ENCODE measurements around the gene DMC1. TPM values are rescaled to one million over a fixed set of nuclear protein-coding genes. Genes with fewer than 3 reads are reported as not detected.

DMC1 gene
- total and polyA plus RNA-seq, 2 of the 13 experiments (the other 11 are each of a cell fraction or from before 2014, with no cell fraction given): 0.82 TPM; not detected in 1

GRCh38 chr22:38469306-38469781 is 100.6 kb downstream of the DMC1 start:
- CTCF ChIA-PET (ENCODE audit: low intra/inter-chr PET ratio, low total read pairs): no interaction called here
- in situ Hi-C loops (cut with HindIII; ENCODE audit: extremely low pct_ligation_motif_present, low pct_unique_long_range_greater_than_20kb) (no loop called here), intact Hi-C loops (cut with micrococcal nuclease; ENCODE audit: unreplicated experiment) (no loop called here)
- POLR2A ChIA-PET: no interaction called here
- Histone ChIP-seq H2AFZ (ENCODE audit: low read length) (no peak overlapping the region), H3K9ac (ENCODE audit: insufficient read depth, low read depth, low read length) (peak overlapping the region; percentile 81; the same call in 1 of the 2 replicates), H3K27me3 (ENCODE audit: control insufficient read depth in 1 of 2, insufficient read depth in 2 of 2, low read length in 2 of 2) (peaks cover 0 to 10% of the 10 kb centered on the region in 2 experiments; a peak in 3 of 5 replicates), H3K36me3 (replicated peaks in 1 of 2; ENCODE audit: control insufficient read depth in 1 of 2, insufficient read depth in 2 of 2, low read length in 2 of 2) (no peaks in the 10 kb centered on the region), H3K4me3 (replicated peaks in 1 of 3; ENCODE audit: insufficient read depth in 1 of 3, low read depth in 2 of 3, low read length in 3 of 3) (peak overlapping the region in 1 of 3 experiments; percentile 87; a peak in 1 of 6 replicates), H3K4me1 (ENCODE audit: insufficient read depth, low read length) (peaks cover 47% of the 10 kb centered on the region), H3K27ac (ENCODE audit: extremely low read length, insufficient read depth, low read length) (no peak overlapping the region), H4K20me1 (ENCODE audit: insufficient read depth, low read length) (no peaks in the 10 kb centered on the region), H3K9me3 (ENCODE audit: low read length) (no peaks in the 10 kb centered on the region), H3K4me2 (ENCODE audit: low read depth, low read length) (peak overlapping the region; percentile 96), H3K79me2 (ENCODE audit: insufficient read depth, low read length) (no peaks in the 10 kb centered on the region)
- 92% methylated on average over 5 of the region's 6 CpGs for whole genome bisulfite sequencing (ENCODE audit: low lambda C conversion rate)
- ATAC-seq (no peak), DNase-seq (ENCODE audit: low spot score) (no peak), FAIRE-seq (no peak)
- TF ChIP-seq ZNF441 (CRISPR knock-in tag; IDR thresholded peaks at IDR 0.05; ENCODE audit: borderline replicate concordance) (no peak), PBX2 (CRISPR knock-in tag; IDR thresholded peaks at IDR 0.05) (no peak), ARNTL (CRISPR knock-in tag; IDR thresholded peaks at IDR 0.05) (no peak)
- no TSS peak for BruUV-seq (replicated peaks)

Other genes starting within 250 kb of the DMC1 start
- not detected in 2 replicates for gene KCNJ4, start 115.0 kb downstream of the DMC1 start, total RNA-seq (2016; rRNA removed; fragmentation: Illumina TruSeq; extraction: Trizol)
- gene KCNJ4, start 115.0 kb downstream of the DMC1 start, polyA plus RNA-seq (2011; rRNA removed): not detected in 2 replicates
- 18.9 and 24.2 TPM in 2 replicates for gene KDELR3, start 102.1 kb downstream of the DMC1 start, total RNA-seq (2016; rRNA removed; fragmentation: Illumina TruSeq; extraction: Trizol)
- 44.4 and 65.7 TPM in 2 replicates for gene KDELR3, start 102.1 kb downstream of the DMC1 start, polyA plus RNA-seq (2011; rRNA removed)
- 238 and 251 TPM in 2 replicates for gene DDX17, start 63.9 kb downstream of the DMC1 start, total RNA-seq (2016; rRNA removed; fragmentation: Illumina TruSeq; extraction: Trizol)
- 344 and 362 TPM in 2 replicates for gene DDX17, start 63.9 kb downstream of the DMC1 start, polyA plus RNA-seq (2011; rRNA removed)
- gene FAM227A, start 86.2 kb upstream of the DMC1 start, total RNA-seq (2016; rRNA removed; fragmentation: Illumina TruSeq; extraction: Trizol): 0.53 and 1.5 TPM in 2 replicates
- 0.89 and 1.0 TPM in 2 replicates for gene FAM227A, start 86.2 kb upstream of the DMC1 start, polyA plus RNA-seq (2011; rRNA removed)
- gene CBY1, start 86.5 kb upstream of the DMC1 start, total RNA-seq (2016; rRNA removed; fragmentation: Illumina TruSeq; extraction: Trizol): 19.7 and 28.8 TPM in 2 replicates
- 18.1 and 20.3 TPM in 2 replicates for gene CBY1, start 86.5 kb upstream of the DMC1 start, polyA plus RNA-seq (2011; rRNA removed)
- 118 and 143 TPM in 2 replicates for gene TOMM22, start 111.8 kb upstream of the DMC1 start, total RNA-seq (2016; rRNA removed; fragmentation: Illumina TruSeq; extraction: Trizol)
- 37.3 and 46.9 TPM in 2 replicates for gene TOMM22, start 111.8 kb upstream of the DMC1 start, polyA plus RNA-seq (2011; rRNA removed)
- 30.6 and 31.7 TPM in 2 replicates for gene JOSD1, start 130.8 kb upstream of the DMC1 start, total RNA-seq (2016; rRNA removed; fragmentation: Illumina TruSeq; extraction: Trizol)
- gene JOSD1, start 130.8 kb upstream of the DMC1 start, polyA plus RNA-seq (2011; rRNA removed): 38.4 and 44.5 TPM in 2 replicates
- gene GTPBP1, start 135.8 kb upstream of the DMC1 start, total RNA-seq (2016; rRNA removed; fragmentation: Illumina TruSeq; extraction: Trizol): 22.3 and 24.6 TPM in 2 replicates
- gene GTPBP1, start 135.8 kb upstream of the DMC1 start, polyA plus RNA-seq (2011; rRNA removed): 27.0 and 34.6 TPM in 2 replicates
- 18.2 and 45.6 TPM in 2 replicates for gene SUN2, start 185.8 kb upstream of the DMC1 start, total RNA-seq (2016; rRNA removed; fragmentation: Illumina TruSeq; extraction: Trizol)
- 56.6 and 94.4 TPM in 2 replicates for gene SUN2, start 185.8 kb upstream of the DMC1 start, polyA plus RNA-seq (2011; rRNA removed)
- gene DNAL4, start 224.0 kb upstream of the DMC1 start, total RNA-seq (2016; rRNA removed; fragmentation: Illumina TruSeq; extraction: Trizol): 8.0 and 8.8 TPM in 2 replicates
- gene DNAL4, start 224.0 kb upstream of the DMC1 start, polyA plus RNA-seq (2011; rRNA removed): 9.0 and 10.7 TPM in 2 replicates